ENCODE results near the gene LEMD1.

DNA sequence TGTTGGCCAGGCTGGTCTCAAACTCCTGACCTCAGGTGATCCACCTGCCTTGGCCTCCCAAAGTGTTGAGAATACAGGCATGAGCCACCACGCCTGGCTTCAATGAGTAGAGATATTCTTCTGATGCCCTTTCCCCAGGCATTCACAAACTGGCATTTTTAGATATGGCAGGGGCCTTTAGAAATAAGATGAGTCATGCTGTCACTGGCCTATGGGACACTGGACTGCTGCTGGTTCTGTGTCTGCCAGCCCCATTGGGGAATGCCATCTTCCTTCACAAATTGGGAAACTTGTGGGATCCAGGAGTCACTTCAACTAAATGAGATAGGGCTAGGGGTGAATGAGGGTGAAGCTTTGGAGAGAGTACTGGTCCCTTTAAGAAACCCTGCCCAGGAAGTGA, 81.2 kb downstream of the LEMD1 start:
- TF ChIP-seq, protein P1, sequence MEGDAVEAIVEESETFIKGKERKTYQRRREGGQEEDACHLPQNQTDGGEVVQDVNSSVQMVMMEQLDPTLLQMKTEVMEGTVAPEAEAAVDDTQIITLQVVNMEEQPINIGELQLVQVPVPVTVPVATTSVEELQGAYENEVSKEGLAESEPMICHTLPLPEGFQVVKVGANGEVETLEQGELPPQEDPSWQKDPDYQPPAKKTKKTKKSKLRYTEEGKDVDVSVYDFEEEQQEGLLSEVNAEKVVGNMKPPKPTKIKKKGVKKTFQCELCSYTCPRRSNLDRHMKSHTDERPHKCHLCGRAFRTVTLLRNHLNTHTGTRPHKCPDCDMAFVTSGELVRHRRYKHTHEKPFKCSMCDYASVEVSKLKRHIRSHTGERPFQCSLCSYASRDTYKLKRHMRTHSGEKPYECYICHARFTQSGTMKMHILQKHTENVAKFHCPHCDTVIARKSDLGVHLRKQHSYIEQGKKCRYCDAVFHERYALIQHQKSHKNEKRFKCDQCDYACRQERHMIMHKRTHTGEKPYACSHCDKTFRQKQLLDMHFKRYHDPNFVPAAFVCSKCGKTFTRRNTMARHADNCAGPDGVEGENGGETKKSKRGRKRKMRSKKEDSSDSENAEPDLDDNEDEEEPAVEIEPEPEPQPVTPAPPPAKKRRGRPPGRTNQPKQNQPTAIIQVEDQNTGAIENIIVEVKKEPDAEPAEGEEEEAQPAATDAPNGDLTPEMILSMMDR (IDR thresholded peaks at IDR 0.05) = no peak
- no peak for TF ChIP-seq POLR2A (IDR thresholded peaks at IDR 0.05)

Data from prostate gland (tissue), 2 donors.